Fibroblast of skin of left quadriceps (primary cell): ENCODE measurements around the gene ADGRL3.
"Not testable (repeated sequence)": the region's sequence is repeated elsewhere in the genome, so short reads cannot be mapped to it uniquely, and the experiment has no call there.

Source experiments
- DNase-seq, 2 experiments: peaks; one replicate each; pipeline ENCODE4 v3.0.0-alpha.2; 2013; ENCODE audit warnings: low read depth in 2 of 2

The ADGRL3 gene

DNA sequence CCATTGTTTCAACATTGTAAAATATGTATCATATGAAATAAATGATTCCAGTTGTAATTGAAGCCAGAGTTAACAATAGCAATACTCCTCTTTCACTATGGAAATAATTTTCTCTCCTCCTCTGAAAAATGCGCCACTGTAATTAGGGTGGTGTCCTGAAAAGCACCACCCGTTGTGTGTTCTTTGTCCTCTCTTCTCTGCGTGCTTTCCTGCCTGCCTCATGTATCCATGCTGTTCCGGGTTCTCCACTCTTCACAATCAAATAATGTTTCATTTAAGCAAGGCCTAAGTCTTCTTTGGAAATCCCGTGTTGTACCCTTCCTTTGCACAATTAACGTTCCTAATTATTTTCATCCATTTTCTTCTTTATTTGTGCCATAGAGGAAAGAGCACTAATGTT lies 293.3 kb downstream of the ADGRL3 start:
- no peak for DNase-seq

DNA sequence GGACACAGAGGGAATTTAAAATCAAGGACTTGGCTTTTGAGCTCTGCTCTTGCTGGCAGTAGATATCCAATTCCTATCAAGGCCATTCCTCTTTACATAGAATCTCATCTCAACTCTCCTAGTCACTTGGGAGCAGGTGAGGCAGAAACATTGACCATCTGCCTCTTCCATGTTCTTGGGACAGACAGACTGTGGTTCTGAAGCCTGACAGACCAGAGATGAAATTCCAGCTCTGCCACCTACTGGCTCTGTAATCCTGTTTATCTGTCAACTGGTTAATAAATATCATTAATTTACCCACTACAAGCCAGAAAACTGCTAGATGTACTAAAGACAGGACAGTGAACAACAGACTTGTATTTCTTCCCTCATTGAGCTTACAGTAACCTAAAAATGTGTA lies 300.8 kb downstream of the ADGRL3 start:
- DNase-seq, result no peak

DNA sequence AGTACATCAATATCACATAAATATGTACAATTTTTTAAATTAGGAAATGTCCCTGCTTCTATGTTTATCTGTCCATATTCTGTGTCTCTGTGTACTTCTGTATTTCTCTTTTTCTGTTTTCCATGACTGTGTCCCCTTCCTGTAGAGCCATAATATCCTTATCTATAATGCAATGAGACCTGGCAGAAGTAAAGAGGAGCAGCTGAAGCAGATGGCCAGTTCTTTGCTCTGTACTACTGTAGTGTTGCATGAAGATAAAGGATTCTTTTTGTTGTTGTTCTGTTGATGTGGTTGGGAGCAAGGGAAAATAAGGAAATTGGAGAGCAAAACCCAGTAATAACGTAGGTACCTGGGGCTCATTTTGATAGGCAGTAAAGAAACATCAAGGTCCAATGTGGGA lies 301.7 kb downstream of the ADGRL3 start:
- DNase-seq, result no peak

DNA sequence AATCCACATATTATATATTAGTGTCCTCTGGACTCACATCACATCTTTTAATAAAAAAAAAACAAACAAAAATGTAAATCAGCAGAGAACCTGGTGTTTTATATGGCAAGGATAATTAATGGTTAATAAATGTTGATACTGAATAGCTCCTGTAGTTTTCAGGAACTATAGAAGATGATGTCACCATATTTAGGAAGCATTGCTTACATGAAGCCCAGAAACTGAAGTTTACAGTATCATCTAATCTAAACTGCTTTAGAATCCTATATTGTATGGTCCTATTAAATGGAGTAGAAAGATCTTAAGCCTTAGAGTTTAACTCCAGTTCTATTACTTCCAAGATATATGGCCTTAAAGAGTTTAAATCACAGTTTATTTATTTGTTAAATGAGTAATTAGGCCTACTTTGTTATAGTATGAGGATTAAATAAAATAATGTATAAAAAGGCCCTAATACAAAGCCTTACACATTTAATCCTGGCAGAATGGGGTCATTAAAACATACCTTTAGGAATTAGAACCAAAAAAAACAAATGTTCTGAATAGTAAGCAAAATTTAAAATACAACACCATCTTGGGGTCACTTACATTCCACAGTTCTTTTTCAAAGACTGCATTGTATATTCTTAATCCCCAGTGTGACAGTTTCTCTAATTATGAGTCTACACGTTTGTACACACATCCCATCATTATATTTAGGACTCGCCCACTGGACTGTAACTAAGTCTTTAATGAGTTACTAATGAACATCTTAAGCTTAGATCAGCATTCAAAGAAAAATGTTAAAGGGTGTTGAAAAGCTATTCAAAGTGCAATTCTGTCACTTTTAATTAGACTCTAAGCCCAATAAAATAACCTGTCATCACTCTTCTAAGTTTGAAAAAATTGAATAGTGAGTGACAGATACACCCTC lies 305.9 kb downstream of the ADGRL3 start:
- DNase-seq, result no peak

DNA sequence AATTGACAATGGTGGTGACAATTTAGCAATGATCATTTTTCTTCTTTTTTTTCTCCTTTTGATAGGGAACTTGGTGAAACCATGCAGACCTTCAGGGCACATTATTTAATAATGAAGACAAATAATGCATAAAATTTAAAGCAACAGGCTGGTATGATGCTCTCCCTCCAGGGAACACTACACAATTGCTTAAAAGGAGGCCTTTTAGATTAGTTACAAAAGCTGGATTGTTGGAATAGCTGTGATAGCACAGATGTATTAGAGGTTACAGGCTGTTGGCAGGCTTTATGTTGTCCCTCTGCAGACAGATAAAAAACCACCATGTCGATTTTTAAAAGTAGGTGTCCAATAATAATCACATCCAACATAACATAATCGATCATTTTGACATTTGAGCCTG lies 307.0 kb downstream of the ADGRL3 start:
- DNase-seq, result no peak

DNA sequence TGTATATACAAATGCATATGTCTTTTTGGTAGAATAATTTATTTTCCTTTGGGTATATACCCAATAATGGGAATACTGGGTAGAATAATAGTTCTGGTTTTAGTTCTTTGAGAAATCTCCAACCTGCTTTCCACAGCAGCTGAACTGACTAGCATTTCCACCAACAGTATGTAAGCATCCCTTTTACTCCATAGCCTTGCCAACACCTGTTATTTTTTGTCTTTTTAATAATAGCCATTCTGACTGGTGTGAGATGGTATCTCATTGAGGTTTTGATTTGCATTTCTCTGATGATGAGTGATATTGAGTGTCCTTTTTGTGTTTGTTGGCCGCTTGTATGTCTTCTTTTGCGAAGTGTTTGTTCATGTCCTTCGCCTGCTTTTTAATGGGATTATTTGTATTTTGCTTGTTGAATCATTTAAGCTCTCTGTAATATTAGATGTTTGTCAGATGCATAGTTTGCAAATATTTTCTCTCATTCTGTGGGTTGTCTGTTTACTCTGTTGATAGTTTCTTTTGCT lies 309.7 kb downstream of the ADGRL3 start:
- DNase-seq, result not testable (repeated sequence)

DNA sequence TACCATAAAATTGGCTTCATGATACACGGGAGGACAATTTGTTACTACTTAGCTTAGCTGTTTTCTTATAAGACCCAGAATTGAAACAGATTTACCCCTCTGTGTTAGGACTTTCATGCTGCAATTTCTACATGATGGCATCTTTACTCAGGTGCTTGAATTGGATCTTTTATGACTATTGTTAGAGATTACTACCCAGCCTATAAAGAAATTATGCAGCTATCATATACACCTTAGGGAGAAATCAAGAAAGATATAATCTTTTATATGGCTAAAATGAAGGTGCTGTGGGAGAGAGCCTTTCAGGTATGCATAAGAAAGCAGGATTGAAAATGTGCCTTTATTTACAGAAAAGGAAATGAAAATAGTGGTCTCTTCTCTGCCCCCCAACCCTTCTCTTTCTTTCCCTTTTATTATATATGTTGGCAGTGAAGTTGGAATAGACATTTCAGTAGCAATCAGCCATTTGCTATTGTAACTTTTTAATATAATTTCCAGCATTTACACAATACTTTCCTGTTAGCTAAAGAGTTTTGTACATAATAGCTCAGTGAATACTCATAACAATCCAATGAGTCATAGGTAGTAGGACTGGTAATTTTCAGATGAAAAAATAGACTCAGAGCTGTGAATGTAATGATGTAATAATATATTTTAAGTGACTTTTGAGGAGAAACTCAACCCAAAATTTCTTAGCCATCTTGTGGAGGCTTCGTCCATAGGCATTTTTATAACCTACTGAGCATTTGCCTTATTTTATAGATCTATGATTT lies 311.8 kb downstream of the ADGRL3 start:
- peak; percentile 64 to 66 for DNase-seq

DNA sequence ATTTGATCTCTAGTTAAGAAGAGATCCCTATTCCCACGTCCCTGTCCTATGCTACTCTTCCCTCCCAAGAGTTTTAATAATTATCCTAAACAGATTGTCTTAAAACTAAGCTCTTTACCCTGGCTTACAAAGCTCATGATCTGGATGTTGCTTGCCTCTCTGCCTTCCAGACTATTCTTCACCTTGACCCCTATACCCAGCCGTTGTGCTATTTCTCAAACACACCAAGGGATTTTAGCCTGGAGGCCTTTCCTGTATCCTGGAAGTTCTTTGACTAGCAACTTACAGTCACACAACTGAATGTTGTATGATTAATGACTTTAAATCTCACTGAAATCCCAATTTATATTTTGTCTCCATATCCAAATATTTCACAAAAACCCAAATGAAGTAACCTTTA lies 314.9 kb downstream of the ADGRL3 start:
- DNase-seq, result no peak

DNA sequence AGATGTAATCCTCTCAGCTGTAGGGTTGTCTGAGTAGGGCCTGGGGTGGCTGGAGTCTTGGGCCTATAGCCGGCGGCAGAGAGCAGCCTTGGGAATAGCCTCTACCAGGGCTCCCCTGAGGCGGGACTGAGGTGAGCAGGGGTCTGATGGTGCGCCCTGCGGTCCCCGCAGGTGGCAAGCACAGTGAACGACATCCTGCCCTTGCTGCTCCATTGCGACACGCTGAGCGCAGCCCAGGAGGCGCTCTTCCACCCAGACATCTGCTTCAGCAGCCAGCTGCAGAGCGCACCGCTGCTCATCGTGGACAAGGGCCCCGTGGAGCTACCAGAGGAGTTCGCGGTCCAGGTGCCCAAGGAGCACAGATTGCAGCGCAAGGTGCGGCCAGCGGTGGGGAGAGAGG lies 317.0 kb downstream of the ADGRL3 start:
- DNase-seq, result no peak

DNA sequence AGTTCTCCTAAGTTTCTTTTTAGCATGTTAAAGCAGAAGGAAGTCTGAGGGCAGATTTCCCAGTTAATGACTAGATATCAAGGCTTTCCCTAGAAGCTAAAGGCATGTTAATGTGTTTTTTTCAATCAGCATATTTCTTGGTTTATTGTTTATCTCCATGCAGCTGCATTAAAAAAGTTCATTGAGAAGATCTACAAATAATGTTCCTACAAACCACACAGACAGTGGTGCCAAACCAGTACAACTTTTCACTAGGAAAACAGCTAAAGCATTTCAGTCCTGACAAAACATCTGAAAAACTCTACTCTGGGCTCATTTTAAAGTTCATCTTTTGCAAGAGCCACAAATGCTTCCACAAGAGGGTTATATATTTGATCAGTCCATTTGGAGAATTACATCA lies 320.0 kb downstream of the ADGRL3 start:
- DNase-seq, result no peak

DNA sequence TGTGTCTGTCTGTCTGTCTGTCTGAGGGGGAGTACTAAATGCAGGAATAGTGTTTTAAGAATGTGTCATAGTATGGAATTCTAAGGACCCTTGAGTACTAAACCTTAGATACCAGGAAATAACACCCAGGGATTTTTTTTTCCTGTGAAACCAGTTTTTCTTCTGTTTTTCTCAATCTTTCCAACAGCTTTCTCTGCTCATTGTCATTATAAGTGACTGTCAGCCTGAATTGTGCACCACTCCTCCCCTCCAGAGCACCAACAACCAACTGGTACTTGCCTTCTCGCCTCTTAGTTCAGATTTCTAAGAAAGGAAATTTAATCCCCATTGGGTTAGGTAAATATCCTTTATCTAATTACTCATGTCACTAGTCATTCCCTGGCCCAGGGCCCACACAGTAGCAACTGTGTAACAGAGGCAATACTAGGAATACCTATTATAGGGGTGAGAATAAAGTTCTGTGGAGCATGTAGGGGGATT lies 320.6 kb downstream of the ADGRL3 start:
- no peak for DNase-seq

DNA sequence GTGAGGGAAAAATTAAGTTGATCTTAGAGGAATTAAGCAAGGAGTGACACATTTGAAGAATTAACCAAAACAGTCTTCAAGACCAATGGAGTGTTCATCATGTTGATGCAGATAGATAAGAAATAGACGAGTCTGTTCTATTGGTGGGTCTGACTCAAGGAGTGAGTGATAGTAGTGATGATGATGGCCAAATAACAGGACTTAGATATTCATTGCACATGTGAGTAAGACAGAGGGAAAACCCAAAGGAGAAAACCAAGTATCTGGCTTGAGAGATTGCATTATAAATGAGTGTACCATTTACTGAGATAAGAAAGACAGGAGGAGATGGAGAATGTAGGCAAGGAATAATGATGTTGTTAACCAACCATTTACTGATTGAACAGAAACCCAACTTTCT lies 321.3 kb downstream of the ADGRL3 start:
- DNase-seq, result no peak

DNA sequence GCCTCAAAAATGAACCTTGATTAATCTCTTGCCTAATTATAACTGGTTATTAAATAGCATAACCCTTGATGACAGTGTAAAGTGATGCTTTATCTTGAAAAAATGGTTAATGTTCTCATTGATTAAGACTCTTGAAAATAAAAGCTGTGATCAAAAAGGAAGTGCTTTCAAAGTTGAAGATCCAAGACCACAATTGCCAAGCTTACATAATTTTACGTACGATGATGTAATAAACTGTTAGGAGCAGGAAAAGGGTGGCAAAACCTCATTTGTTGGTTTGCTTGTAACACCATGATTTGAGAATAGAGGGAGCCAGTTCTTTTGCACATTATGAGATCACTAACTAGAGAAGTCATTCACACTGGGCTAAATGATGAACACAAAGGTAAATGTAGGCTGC lies 322.2 kb downstream of the ADGRL3 start:
- no peak for DNase-seq

DNA sequence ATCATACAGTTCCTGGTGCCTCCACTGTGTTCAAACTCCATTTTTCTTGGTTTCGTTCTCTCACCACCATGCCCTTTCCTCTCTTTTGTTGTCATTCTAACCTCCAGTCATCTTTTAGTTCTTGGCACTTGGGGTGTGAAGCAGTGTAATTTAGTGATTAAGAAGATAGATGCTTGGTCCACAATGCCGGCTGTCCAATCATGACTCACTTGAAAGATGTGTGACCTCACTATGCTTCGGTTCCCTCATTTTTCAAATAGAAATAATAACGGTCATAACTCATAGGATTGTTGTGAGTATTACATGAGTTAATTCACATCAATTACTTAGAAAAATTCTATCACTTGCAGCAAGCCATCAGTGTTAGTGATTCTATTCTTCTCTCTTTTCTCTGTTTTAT lies 327.8 kb downstream of the ADGRL3 start:
- DNase-seq, result no peak

DNA sequence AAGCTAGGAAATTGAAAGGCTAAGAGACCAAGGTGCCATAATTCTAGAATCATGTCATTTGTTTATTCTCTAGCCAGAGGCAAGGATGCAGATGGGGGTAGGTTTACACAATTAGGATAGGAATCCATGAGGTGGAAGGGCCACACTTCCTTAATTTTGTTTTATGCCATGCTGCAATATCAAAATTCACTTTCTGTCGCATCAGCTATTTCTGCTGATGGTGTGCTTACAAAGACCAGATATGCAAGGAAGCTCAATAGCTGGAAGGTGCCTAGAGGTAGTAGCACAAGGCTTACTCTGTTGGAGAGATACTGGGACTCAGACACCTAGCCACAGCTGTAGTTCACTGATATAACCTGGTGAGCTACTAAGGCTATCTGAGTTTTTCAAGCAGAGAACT lies 328.5 kb downstream of the ADGRL3 start:
- no peak for DNase-seq

DNA sequence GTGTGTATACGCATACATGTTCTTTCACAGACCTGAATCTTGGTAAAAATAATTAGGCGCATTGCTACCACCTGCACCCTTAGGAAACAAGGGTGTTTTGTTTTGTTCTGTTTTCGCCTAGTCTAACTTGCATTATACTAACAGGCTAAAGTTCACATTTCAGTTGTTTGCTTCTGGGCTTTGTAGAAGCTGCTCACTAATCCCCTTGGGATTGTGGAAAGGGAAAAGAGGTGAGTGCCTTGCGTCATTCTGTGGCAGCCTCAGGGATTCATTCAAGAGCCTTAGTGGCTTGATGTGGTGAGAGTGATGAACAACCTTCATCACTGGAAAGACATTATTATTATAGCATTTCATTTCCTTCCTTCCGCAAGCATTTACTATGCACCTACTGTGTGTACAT lies 331.1 kb downstream of the ADGRL3 start:
- DNase-seq, result no peak

DNA sequence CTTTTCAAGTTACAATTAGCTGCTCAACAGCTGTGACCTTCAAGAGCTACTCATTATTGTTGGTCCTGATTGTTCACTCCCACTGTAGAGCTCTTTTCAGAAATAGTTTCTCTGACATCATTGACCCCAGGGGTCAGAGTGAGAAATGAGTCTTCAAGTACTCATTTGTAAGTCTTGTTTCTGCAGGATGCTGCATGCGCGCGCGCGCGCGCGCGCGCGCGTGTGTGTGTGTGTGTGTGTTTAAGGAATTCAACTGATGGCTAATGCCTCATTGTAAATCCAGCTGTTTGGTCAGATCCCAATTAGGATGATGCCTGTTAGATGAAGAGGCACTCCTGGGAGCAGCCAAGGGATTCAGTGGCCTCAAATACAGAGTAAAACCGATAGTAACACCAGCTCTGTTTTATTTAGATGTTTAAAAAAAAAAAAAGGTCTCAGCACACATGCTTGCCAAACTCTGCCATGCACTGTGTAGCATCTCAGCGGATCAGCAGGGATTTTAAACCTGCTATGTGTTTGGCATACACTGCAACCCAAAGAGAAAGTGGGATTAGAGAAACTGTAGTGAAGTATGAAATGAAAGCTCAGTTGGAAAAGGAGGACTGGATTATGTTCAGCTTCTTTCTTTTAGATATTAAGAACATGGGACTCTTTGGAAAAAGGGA lies 332.3 kb downstream of the ADGRL3 start:
- DNase-seq, result no peak

DNA sequence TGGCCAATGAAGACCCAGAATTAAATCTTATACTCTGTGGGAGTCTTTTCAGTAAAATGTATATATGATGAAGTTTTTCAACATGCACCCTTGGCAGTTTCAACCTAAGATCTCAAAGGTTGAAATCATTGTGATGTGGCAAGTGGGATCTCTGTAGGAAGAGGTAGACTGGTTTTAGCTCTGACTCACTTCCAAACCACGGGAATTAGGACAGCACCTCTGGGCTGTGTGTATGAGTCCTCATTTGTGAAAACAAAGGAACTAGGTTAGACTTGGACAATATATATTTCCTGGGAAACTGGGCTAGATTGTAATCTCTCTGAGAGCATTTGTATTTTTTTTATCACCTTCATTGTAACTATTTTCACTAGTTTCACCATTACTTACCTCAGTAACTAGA lies 333.0 kb downstream of the ADGRL3 start:
- DNase-seq, result no peak

DNA sequence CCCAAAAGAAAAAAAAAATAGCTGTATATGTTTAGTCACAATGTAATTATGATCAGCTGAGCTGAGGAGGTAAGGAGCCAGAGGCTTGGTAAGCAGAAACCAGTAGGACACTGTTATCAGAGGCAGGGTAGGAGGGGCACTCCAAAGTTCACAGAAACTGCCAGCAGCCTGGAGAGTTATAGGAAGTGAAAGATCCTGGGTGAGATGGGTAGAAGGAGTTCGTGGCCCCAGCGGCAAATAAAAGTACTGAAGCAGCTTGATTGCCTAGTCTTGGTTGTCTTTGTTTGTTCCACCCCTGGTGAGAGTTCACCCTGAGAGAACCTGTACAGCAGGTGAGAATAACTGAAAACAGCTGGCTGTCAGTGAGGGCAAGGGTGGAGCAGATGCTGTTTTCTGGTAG lies 340.8 kb downstream of the ADGRL3 start:
- no peak for DNase-seq

DNA sequence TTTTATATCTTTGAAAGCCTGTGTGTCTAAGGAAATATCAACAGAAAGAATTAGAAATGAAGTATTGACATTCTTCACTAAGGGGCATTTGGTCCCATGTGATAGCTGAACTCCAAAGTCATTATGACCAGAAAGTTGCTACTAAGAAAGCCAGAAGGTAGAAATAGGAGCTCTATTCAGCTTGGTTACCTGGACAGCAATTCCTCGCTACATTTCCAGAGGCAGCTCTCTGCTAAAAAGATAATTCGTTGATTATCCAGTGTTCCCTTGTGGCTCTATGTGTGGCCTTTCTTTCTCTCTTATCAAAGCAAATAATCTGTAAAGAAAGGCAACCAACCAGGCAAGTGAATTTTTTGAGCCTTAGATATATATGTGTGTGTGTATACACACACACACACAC lies 341.3 kb downstream of the ADGRL3 start:
- DNase-seq, result no peak

DNA sequence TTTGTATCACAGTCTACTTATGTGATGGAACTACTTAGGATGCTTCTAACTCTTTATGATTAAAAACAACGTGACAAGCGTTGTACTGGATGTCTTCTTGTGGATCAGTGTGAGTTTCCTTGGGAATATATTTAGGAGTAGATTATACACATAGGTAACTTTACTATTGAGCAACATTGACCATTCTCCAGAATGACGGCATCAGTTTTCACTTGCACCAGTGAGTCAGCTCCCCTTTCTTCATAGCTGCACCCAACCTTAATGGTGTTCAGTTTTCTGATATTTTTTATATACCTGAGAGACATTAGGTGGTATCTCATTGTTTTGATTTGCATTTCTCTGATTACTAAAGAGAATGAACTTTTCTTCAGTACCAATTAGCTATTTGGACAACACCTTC lies 343.9 kb downstream of the ADGRL3 start:
- no peak for DNase-seq

DNA sequence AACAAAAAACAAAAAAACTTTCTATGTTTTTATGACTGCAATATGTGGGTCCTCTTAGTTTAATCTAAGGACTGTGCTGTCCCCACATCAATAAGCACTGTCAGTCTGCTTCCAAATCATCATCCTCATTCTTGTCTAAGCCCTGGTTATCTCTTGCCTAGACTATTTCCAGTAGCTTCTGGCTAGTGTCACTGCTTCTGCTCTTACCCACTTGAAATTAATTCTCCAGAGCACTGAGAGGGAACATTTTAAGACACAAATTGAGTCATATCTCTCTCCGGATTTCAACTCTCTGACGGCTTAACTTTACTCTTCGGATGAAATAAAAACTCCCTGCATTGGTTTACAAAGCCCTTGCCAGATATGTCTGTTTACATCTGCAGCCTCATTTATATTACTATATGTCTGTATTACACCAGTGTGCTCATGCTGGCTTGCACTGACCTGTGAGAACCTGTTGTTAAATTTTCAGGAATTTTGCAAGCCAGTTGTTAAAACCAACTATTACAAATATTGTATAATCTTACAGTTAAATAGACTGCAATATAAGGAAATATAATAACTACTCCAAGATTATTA lies 345.9 kb downstream of the ADGRL3 start:
- DNase-seq, result no peak
